Adrenal gland (tissue), 12 donors: ENCODE results near the gene ATP11A. TPM values are rescaled to one million over a fixed set of nuclear protein-coding genes. Genes with fewer than 3 reads are reported as not detected.
A peak's percentile ranks its signal among the peaks of the same experiment; 100 is the strongest.

Experiments used
- DNase-seq, 7 donors: peaks; one replicate each; pipeline ENCODE4 v3.0.0-alpha.2; 2019 to 2020
- H3K27ac ChIP-seq, 5 donors: fragments of 200-600 bp; sonication (generic) in 4 of 5; 1 replicate in 3 of 5; 2 replicates in 2 of 5; pipeline versions ENCODE4 v1.5.1 to v1.8.0; 2016 to 2020; ENCODE audit warnings: mild to moderate bottlenecking in 1 of 5
- H3K27me3 ChIP-seq: fragments of 200-600 bp; 2 replicates; pipeline ENCODE4 v1.8.0; 2021
- H3K36me3 ChIP-seq, 2 donors: fragments of 200-600 bp; replicated peaks in 1 of 2; 1 replicate in 1 of 2; 2 replicates in 1 of 2; pipeline versions ENCODE4 v1.5.1 to v1.8.0; 2018 to 2022
- H3K4me1 ChIP-seq, 2 donors: fragments of 200-600 bp; replicated peaks in 1 of 2; 1 replicate in 1 of 2; 2 replicates in 1 of 2; pipeline versions ENCODE4 v1.5.1 to v1.8.0; 2018 to 2021
- H3K4me3 ChIP-seq, 4 donors: fragments of 200-600 bp; sonication (generic) in 3 of 4; one replicate each; pipeline ENCODE4 v1.5.1; 2016 to 2018
- H3K9me3 ChIP-seq, 3 donors: fragments of 200-600 bp; sonication (generic) in 1 of 3; replicated peaks in 1 of 3; 1 replicate in 2 of 3; 2 replicates in 1 of 3; pipeline versions ENCODE4 v1.5.1 to v1.8.0; 2016 to 2021
- POLR2A ChIP-seq, 2 donors: fragments of 450-650 bp; IDR thresholded peaks; one replicate each; pipeline ENCODE4 v1.6.1; 2017; ENCODE audit warnings: antibody characterized with exemption in 2 of 2, mild to moderate bottlenecking in 2 of 2, moderate library complexity in 1 of 2
- WGBS, 4 donors: extraction: QIAGEN DNeasy Blood & Tissue Kit in 2 of 4; methylation state at CpG; one replicate each; pipeline versions ENCODE4 v1.1.5 to v1.1.7; 2013 to 2017; 5-methylcytosine and 5-hydroxymethylcytosine counted together
- intact Hi-C, 2 donors: fragments of 100-400 bp; cut with DNase I; formaldehyde crosslinking; loops; one replicate each; pipeline versions ENCODE4 v1.14.1 to v1.15.0; 2022 to 2023
- polyA plus RNA-seq, 3 donors: library from polyadenylated mRNA; stranded (reverse); fragments of 200-250 nt in 2 of 3; fragments of 350-450 nt in 1 of 3; fragmentation: Illumina TruSeq in 1 of 3; extraction: RNeasy Lipid Tissue Mini Kit (QIAGEN cat#74804) in 1 of 3; gene quantifications; one replicate each; pipeline ENCODE4 v1.2.3, GENCODE V29; 2013 to 2014
- total RNA-seq, 9 donors: library from RNA; depleted of rRNA in 4 of 9; stranded (reverse); fragments of >200 nt in 4 of 9; fragments of 120-200 nt in 1 of 9; fragmentation: NEBNext Ultra II Directional in 1 of 9; extraction: Animal tissue kit (Norgen Biotek cat#: 25700) in 1 of 9; gene quantifications; one replicate each; pipeline versions ENCODE4 v1.1.0 to v1.2.4, GENCODE V29; 2013 to 2023
- TF ChIP-seq, protein P1 (sequence below), 6 experiments: fragments of 450-650 bp in 4 of 6; fragments of 200-600 bp in 2 of 6; sonication (generic) in 1 of 6; IDR thresholded peaks; 1 replicate in 5 of 6; 2 replicates in 1 of 6; pipeline versions ENCODE4 v1.5.1 to v1.8.0; 2016 to 2021; ENCODE audit warnings: antibody characterized with exemption in 6 of 6, mild to moderate bottlenecking in 2 of 6, moderate library complexity in 1 of 6
- donor health status: healthy with polysubstance abuse.
- donor health status: Bipolar disorder and iron deficiency.
- donor health status: DM: yes; HTN: yes; CAD: no.
- donor health status: DM: no; HTN: no; CAD: no.
- donor health status: DM: no; HTN: no; CAD: no.
- donor health status: DM: yes; HTN: yes; CAD: no.

The ATP11A gene
- total and polyA plus RNA-seq, 12 donors = 6.0 to 94.1 (median 29.8) TPM

DNA sequence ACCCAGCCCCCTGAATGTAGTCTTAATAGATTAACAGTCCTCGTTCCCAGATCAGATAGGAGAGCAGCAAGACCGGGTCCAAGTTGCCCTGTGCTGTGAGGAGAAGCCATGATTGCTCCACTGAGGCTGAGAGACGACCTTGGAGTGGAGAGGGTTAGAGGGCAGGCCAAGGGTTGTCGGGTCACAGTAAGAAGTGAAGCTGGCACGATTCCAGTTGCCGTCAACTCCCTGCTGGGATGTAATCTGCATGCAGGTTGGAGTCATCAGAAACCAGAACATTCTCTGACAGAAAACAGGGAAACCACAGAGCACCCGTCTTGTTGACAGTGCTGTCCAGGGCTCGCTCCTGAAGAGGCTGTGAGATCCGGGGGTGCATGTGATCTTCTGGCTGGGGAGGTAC lies 19.0 kb upstream of the ATP11A start:
- Histone ChIP-seq H3K27ac (no peak overlapping the region), H3K4me3 (no peak overlapping the region), H3K27me3 (no peaks in the 10 kb centered on the region), H3K36me3 (no peaks in the 10 kb centered on the region), H3K9me3 (no peaks in the 10 kb centered on the region), H3K4me1 (no peaks in the 10 kb centered on the region)
- intact Hi-C loops = no loop called here
- TF ChIP-seq, protein P1, sequence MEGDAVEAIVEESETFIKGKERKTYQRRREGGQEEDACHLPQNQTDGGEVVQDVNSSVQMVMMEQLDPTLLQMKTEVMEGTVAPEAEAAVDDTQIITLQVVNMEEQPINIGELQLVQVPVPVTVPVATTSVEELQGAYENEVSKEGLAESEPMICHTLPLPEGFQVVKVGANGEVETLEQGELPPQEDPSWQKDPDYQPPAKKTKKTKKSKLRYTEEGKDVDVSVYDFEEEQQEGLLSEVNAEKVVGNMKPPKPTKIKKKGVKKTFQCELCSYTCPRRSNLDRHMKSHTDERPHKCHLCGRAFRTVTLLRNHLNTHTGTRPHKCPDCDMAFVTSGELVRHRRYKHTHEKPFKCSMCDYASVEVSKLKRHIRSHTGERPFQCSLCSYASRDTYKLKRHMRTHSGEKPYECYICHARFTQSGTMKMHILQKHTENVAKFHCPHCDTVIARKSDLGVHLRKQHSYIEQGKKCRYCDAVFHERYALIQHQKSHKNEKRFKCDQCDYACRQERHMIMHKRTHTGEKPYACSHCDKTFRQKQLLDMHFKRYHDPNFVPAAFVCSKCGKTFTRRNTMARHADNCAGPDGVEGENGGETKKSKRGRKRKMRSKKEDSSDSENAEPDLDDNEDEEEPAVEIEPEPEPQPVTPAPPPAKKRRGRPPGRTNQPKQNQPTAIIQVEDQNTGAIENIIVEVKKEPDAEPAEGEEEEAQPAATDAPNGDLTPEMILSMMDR (IDR thresholded peaks at IDR 0.05) = no peak
- no peak for TF ChIP-seq POLR2A (IDR thresholded peaks at IDR 0.05)
- DNase-seq = peak in 1 of 7 donors; percentile 41
- 52 to 63% (median 55%) methylated on average over 8 to 9 of the region's 9 CpGs for WGBS, 4 donors

DNA sequence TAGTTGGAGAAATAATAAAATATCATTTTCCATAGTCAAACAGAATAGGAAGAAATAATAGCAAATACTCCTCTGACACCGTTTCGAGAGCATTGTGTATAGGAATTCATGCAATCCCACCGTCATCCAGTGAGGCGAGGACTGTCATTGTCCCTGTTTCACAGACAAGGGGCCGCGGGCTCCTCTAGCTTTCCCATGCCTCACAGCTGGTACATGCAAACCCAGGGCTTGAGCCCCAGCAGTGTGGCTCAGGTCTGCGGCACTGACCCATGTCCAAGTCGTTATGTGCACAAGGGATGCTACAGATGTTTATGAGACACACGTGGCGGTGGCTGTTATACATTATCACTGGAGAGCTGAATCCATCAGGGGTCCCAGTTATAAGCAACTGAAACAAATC lies 18.5 kb upstream of the ATP11A start:
- WGBS, 4 donors = 85 to 95% (median 92%) methylated on average over 8 to 10 of the region's 10 CpGs

GRCh38 chr13:112672651-112673284 lies 17.1 kb upstream of the ATP11A start:
- 83 to 88% (median 85%) methylated on average over 8 of the region's 8 CpGs for WGBS, 4 donors

More for the DNA sequence above, 18.5 kb upstream of the ATP11A start:
- Histone ChIP-seq H3K36me3 (no peaks in the 10 kb centered on the region), H3K27ac (no peak overlapping the region), H3K4me3 (no peak overlapping the region), H3K27me3 (no peaks in the 10 kb centered on the region), H3K9me3 (no peaks in the 10 kb centered on the region), H3K4me1 (no peaks in the 10 kb centered on the region)
- peak in 1 of 7 donors; percentile 37 for DNase-seq
- intact Hi-C loops = no loop called here
- TF ChIP-seq POLR2A (IDR thresholded peaks at IDR 0.05) = no peak
- TF ChIP-seq, protein P1 (IDR thresholded peaks at IDR 0.05) = no peak

DNA sequence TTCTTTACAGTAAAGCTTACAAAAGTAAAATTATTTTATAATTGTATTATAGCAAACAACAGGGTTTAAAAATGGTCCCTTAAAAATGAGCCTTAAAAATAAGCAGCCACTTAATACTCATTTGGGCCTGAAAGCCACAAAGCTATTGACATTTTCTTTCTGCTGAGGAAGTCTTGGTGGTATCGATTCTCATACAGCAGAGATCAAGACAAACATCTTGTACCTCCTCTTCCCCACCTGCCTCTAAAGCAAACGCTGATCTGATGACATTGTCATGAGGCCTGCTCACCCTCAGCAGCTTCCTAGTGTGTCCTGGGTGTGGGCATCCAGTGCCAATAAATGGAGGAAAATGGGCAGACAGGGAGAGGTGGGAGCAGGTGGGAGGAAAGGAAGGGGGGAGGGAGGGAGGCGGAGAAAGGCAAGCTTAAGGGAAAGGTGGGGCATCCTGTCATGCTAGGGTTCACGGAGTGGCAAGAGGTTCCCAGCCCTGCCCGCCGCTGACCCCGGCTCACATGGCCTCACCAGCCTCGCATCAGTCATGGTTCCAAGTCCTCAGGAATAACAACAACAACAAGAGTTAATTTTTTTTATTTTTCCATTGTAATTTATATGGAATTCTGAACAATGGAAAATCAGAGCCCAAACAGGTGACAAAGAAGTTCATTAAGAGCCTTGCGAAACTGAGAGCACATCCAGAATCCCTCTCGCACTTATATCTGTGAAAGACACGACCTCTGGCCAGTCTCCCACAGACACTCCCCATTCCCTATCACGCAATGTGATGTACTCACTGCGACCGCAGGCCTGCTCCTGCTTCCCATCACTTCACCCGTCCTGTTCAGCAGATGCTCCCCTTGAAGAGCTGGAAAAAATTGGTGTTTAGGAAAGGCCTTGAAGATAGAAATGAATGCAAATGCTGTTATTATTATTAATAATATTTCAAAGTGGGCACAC lies 15.1 kb upstream of the ATP11A start:
- Histone ChIP-seq H3K36me3 (no peaks in the 10 kb centered on the region), H3K4me1 (no peaks in the 10 kb centered on the region), H3K9me3 (no peaks in the 10 kb centered on the region), H3K27me3 (no peaks in the 10 kb centered on the region), H3K27ac (no peak overlapping the region), H3K4me3 (no peak overlapping the region)
- 82 to 91% (median 85%) methylated on average over 15 of the region's 15 CpGs for WGBS, 4 donors
- intact Hi-C loops = no loop called here
- peak in 1 of 7 donors; percentile 28 for DNase-seq
- no peak for TF ChIP-seq POLR2A (IDR thresholded peaks at IDR 0.05)
- TF ChIP-seq, protein P1 (IDR thresholded peaks at IDR 0.05) = no peak

More at GRCh38 chr13:112672651-112673284, 17.1 kb upstream of the ATP11A start:
- Histone ChIP-seq H3K9me3 (no peaks in the 10 kb centered on the region), H3K27me3 (no peaks in the 10 kb centered on the region), H3K36me3 (no peaks in the 10 kb centered on the region), H3K4me3 (no peak overlapping the region), H3K27ac (no peak overlapping the region), H3K4me1 (no peaks in the 10 kb centered on the region)
- peak in 1 of 7 donors; percentile 27 for DNase-seq
- TF ChIP-seq, protein P1 (IDR thresholded peaks at IDR 0.05) = no peak
- intact Hi-C loops = no loop called here
